Colonic mucosa (tissue), 4 donors: ENCODE data around the gene ASIC4. TPM values are rescaled to one million over a fixed set of nuclear protein-coding genes. Genes with fewer than 3 reads are reported as not detected.

Experiments
- DNase-seq: peaks from one replicate; pipeline ENCODE4 v3.0.0-alpha.2; 2020
- H3K27ac ChIP-seq: fragments of 200-600 bp; one replicate; pipeline ENCODE4 v1.8.0; 2021
- H3K27me3 ChIP-seq: fragments of 200-600 bp; one replicate; pipeline ENCODE4 v1.8.0; 2021
- H3K36me3 ChIP-seq: fragments of 200-600 bp; one replicate; pipeline ENCODE4 v1.8.0; 2021
- H3K4me1 ChIP-seq: fragments of 200-600 bp; one replicate; pipeline ENCODE4 v1.8.0; 2021; ENCODE audit warnings: mild to moderate bottlenecking
- H3K4me3 ChIP-seq: fragments of 200-600 bp; one replicate; pipeline ENCODE4 v1.8.0; 2021
- H3K9ac ChIP-seq, 2 donors: one replicate each; pipeline ENCODE4 v1.7.0; 2013; ENCODE audit warnings: control low read depth in 2 of 2, low read depth in 2 of 2, low read length in 2 of 2
- H3K9me3 ChIP-seq: fragments of 200-600 bp; one replicate; pipeline ENCODE4 v1.8.0; 2021
- CTCF ChIP-seq: fragments of 200-600 bp; IDR thresholded peaks from one replicate; pipeline ENCODE4 v1.8.0; 2022; ENCODE audit warnings: antibody characterized with exemption, mild to moderate bottlenecking
- intact Hi-C: fragments of 100-400 bp; cut with DNase I; formaldehyde crosslinking; loops from one replicate; pipeline ENCODE4 v1.14.1; 2022
- total RNA-seq, 2 donors: library from RNA; stranded (reverse); fragmentation: NEBNext Ultra II Directional in 1 of 2; extraction: Animal tissue kit (Norgen Biotek cat#: 25700) in 1 of 2; gene quantifications; one replicate each; pipeline ENCODE4 v1.2.1, GENCODE V29; 2021
- donor health status: healthy.
- donor health status: DM: no; HTN: no; CAD: no.
- donor health status: DM: no; HTN: no; CAD: no.

The ASIC4 gene
- total RNA-seq = under 1 TPM in 1 of 2 donors, not detected in 1; 0.12 TPM

- Histone ChIP-seq H3K4me1 (no peaks in the 10 kb centered on the region), H3K4me3 (no peak within 1 kb of the TSS), H3K36me3 (no peaks in the 10 kb centered on the region), H3K9me3 (no peaks in the 10 kb centered on the region), H3K9ac (no peak within 1 kb of the TSS), H3K27me3 (peaks cover 44% of the 10 kb centered on the region), H3K27ac (no peak within 1 kb of the TSS)
- DNase-seq = no peak
- no peak for TF ChIP-seq CTCF
- intact Hi-C loops = no loop called here
These were observed at the start of gene ASIC4 for GRCh38 chr2:219514196-219514761. Gene ASIC4 (plus strand): TSS chr2:219514482. CDS start chr2:219514725, 243 bp downstream.

DNA sequence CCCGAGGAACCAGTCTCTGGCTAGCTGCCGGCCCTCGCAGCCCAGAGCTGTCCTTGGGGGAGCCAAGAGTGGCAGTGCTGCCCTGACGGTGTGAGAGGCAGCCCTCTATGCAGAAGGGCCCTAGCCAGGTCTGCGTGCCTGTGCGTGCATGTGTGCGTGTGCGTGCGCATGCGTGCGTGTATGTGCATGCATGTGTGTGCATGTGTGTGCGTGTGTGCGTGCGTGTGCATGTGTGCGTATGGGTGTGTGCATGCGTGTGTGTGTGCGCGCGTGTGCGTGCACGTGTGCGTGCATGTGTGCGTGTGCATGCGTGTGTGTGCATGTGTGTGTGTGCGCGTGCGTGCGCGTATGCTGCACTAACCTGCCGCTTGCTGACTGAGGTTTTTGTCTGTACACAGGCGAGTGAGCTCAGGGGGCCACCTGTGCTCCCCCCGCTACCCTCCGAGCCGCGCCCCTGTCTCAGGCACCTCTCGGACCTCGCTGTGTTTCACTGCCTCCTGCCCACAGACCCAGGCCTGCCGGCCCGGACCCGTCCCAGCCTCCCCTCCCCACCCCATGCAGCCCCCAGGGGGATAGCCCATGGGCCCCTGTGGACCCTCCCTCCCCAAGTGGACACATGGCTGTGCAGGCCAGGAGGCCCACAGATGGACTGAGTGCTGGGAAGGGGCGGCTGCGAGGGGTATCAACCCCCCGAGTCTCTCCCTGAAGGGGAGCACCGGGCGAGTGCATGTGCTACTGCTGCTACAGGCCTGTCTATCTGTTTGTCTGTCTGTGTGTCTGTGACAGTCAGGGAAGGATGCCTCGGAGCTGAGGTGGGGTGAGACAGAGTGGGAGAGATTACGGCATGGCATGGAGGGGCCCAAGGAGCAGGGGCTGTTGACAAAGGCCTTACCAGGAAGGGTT, 48.4 kb upstream of the ASIC4 start:
- TF ChIP-seq CTCF = no peak
- Histone ChIP-seq H3K4me1 (no peaks in the 10 kb centered on the region), H3K9me3 (no peaks in the 10 kb centered on the region), H3K27me3 (no peaks in the 10 kb centered on the region), H3K36me3 (no peaks in the 10 kb centered on the region), H3K9ac (no peak overlapping the region), H3K27ac (no peak overlapping the region), H3K4me3 (no peak overlapping the region)
- intact Hi-C loops = no loop called here
- DNase-seq = no peak

DNA sequence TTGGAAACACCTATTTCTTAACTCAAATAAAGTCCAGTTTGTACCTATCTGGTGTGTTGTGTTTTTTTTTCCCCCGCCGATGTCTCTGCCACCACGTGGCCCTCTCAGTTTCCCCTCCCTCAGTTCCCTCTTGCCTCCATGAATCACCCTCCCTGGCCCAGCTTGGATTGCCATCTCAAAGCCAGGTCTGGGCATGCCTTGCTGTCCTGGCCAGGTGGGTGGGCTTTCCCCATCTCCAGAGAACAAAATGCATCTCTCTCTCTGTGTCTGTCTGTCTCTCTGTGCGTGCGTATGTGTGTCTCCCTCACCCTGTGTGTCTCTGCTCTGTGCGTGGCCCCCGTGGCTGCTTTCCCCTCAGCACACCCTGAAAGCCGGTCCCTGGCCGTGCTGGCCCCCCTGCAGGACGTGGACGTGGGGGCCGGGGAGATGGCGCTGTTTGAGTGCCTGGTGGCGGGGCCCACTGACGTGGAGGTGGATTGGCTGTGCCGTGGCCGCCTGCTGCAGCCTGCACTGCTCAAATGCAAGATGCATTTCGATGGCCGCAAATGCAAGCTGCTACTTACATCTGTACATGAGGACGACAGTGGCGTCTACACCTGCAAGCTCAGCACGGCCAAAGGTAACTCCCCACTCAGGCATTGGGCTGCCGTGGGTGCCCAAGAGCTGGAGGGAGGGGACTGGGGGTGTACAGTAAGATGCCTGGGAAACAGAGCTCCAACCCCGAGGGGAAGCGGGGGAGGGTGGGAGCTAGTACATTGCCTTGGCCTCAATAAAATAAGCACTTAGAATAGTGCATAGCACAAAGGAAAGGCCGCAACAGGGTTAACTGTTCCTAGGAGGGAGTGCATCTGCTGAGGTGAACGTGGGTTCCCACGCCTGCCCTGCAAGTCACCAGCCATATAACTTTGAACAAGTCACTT, 47.2 kb upstream of the ASIC4 start:
- no peaks in the 10 kb centered on the region for H3K27me3 ChIP-seq
- no peak overlapping the region for H3K27ac ChIP-seq
- no peaks in the 10 kb centered on the region for H3K4me1 ChIP-seq
- H3K36me3 ChIP-seq = no peaks in the 10 kb centered on the region
- H3K9ac ChIP-seq = no peak overlapping the region
- H3K9me3 ChIP-seq = no peaks in the 10 kb centered on the region
- TF ChIP-seq CTCF = no peak
- no peak for DNase-seq
- no peak overlapping the region for H3K4me3 ChIP-seq
- intact Hi-C loops = no loop called here

DNA sequence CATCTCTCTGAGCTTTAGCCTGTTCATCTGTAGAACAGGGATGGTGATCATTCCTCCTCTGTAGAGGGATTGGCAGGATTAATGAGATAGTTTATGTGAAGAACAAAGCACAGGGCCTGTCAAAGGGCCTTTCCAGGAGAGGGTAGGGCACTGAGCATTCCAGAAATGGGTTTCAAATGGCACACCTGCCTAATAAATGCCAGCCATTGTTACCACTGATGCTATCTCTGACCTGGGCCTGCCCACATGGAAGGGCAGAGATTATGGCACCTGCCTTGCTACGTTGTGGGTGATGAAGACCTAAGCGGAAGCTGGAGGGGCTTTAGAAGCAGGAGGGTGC, 46.6 kb upstream of the ASIC4 start:
- Histone ChIP-seq H3K4me1 (no peaks in the 10 kb centered on the region), H3K9me3 (no peaks in the 10 kb centered on the region), H3K36me3 (no peaks in the 10 kb centered on the region), H3K27ac (no peak overlapping the region), H3K9ac (no peak overlapping the region), H3K4me3 (no peak overlapping the region), H3K27me3 (no peaks in the 10 kb centered on the region)
- TF ChIP-seq CTCF = no peak
- DNase-seq = no peak
- intact Hi-C loops = no loop called here

GRCh38 chr2:219468410-219469185, 45.7 kb upstream of the ASIC4 start:
- no peak overlapping the region for H3K4me3 ChIP-seq
- intact Hi-C loops = no loop called here
- H3K27ac ChIP-seq = no peak overlapping the region
- TF ChIP-seq CTCF = no peak
- H3K36me3 ChIP-seq = no peaks in the 10 kb centered on the region
- no peak overlapping the region for H3K9ac ChIP-seq
- no peaks in the 10 kb centered on the region for H3K27me3 ChIP-seq
- no peaks in the 10 kb centered on the region for H3K4me1 ChIP-seq
- DNase-seq = no peak
- H3K9me3 ChIP-seq = no peaks in the 10 kb centered on the region
